ENCODE data around the gene GUCD1.
"Not testable (repeated sequence)": the region's sequence is repeated elsewhere in the genome, so short reads cannot be mapped to it uniquely, and the experiment has no call there.

GUCD1 gene

DNA sequence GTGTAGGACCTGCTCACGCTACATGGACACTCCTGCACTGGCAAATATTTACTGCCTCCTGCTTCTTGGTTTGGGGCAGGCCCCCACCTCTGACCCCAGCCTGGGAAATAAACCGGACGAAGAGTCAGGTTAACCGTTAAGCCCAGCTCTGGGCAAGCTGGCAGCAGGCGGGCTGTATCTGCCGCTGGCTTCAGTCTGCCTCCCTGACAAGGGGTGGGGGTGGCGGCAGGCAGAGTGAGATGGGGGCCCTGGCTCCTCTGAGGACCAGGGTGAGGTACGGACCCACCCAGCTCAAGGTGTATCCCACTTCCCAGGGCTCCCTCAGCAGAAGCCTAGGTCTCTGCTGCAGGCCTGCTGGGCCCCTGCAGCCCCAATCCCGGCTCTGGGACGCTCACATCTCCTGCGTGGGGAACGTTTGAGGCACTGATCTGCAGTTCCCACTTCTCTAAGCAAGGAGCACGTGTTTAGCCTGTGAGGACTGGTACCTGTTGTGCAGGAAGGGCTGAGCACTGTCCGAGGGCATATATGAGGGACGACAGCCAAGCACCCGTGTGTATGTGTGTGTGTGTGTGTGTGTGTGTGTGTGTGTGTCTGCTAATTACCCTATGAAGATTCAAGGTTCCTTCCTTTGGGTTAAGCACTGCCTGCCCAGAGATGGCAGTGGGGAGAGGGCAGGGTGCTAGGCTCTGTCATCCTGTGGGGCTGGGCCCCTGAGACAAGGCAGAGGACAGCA lies 39.1 kb upstream of the GUCD1 start:
- DNase-seq (no peak), ATAC-seq (replicated peaks) (no peak)
- no peaks in the 10 kb centered on the region for H3K9me3 Mint-ChIP-seq
- H3K27ac Mint-ChIP-seq: no peak overlapping the region
- peaks cover 0 to 22% of the 10 kb centered on the region in 2 donors for H3K27me3 Mint-ChIP-seq
- H3K4me1 Mint-ChIP-seq: peaks cover 3 to 9% of the 10 kb centered on the region in 2 donors
- H3K4me3 Mint-ChIP-seq: no peak overlapping the region
- no peaks in the 10 kb centered on the region for H3K36me3 Mint-ChIP-seq

DNA sequence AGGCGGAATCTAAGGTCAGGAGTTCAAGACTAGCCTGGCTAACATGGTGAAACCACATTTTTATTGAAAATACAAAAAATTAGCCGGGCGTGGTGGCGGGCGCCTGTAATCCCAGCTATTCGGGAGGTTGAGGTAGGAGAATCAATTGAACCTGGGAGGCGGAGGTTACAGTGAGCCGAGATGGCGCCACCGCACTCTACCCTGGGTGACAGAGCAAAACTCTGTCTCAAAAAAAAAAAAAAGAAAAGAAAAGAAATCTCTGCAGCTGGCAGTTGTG lies 38.6 kb upstream of the GUCD1 start:
- not testable (repeated sequence) for DNase-seq; H3K9me3 Mint-ChIP-seq; ATAC-seq (replicated peaks); H3K27ac Mint-ChIP-seq; H3K36me3 Mint-ChIP-seq
- Mint-ChIP-seq H3K4me3 (peak overlapping the region; percentile 72 to 87), H3K27me3 (peaks cover 0 to 22% of the 10 kb centered on the region in 2 donors), H3K4me1 (peaks cover 6 to 14% of the 10 kb centered on the region in 2 donors)

DNA sequence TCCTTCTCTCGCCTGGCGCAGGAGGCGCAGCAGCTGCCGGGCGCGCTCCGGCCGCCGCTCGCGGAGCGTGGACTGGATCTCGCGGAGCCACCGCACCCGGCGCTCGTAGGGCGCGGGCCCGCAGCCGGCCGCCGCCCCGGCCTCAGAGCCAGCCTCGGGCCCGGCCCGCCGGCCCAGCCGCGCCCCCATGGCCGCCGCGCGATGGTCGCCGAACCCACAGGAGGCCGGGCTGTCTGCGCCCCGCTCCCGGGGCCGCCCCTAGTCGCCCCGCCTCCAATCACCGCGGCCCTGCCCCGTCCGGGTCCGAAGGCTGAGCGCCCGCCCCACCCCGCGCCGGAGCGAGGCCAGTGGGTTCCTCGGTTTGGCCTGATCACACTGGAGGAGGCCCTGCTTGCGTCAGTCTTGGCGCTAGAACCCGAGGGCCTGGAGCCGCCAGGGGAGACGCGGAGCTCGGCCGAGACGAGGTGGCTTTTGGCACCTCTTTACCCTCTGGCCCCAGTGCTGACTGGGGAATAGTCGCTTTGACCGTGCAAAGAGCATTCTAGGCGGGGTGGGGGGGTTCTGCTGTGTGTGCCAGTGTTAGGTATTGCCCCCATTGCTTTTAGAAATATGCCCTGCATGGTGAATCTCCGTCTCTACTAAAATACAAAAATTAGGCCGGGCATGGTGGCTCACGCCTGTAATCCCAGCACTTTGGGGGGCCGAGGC lies 38.1 kb upstream of the GUCD1 start, which contains the start of gene LRRC75B:
Gene LRRC75B (minus strand): TSS at position 223 of the 708 bp plus-strand sequence. CDS start 34 bp downstream, at position 189.
- no peaks in the 10 kb centered on the region for H3K36me3 Mint-ChIP-seq
- ATAC-seq (replicated peaks) (peak; percentile 87 to 89), DNase-seq (peak; percentile 47)
- H3K27ac Mint-ChIP-seq: peak within 1 kb of the TSS; percentile 65
- H3K4me3 Mint-ChIP-seq: peak within 1 kb of the TSS; percentile 86 to 87
- peaks cover 0 to 22% of the 10 kb centered on the region in 2 donors for H3K27me3 Mint-ChIP-seq
- no peaks in the 10 kb centered on the region for H3K9me3 Mint-ChIP-seq
- peaks cover 6 to 14% of the 10 kb centered on the region in 2 donors for H3K4me1 Mint-ChIP-seq

DNA sequence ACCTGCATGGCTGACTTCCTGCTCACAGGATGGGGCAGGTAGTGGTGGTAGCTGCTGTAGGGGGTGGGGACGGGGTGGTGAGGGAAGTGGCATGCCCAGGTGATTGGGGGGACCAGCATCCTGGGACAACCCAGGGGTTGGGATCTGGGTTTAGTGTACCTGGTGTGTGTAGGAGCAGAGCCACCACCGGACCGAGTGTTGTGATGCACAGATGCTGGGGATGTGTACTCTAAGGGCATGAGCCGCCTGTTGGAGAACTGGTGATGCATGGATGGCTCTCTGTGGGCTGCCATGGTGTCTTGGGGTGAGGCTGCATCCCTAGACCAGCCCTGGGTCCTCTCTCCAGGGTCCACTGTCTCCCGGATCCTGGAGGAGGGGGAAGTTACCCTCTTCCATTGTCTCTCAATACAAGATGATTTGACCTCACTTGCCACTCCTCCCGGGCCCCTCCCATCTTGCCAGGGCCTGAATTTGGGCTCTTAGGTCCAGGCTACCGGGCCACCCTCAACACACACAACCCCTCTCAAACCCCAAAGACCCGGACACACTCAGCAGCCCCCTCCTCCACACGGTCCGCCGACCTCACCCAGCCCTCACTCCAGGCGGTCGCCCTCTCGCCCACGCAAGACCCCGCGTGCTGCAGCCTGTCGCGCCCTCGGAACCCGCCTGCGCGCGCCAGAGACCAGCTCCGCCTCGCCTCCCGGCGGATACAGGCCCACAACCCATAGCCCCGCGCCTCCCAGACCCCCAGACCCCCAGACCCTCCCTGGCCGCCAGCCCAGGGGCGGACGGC lies 37.3 kb upstream of the GUCD1 start:
- H3K4me1 Mint-ChIP-seq: peaks cover 6 to 14% of the 10 kb centered on the region in 2 donors
- peak overlapping the region; percentile 65 for H3K27ac Mint-ChIP-seq
- no peak for DNase-seq
- H3K9me3 Mint-ChIP-seq: no peaks in the 10 kb centered on the region
- ATAC-seq (replicated peaks): peak; percentile 15 to 28
- H3K4me3 Mint-ChIP-seq: peak overlapping the region; percentile 86 to 87
- H3K27me3 Mint-ChIP-seq: peaks cover 0 to 22% of the 10 kb centered on the region in 2 donors
- no peaks in the 10 kb centered on the region for H3K36me3 Mint-ChIP-seq

DNA sequence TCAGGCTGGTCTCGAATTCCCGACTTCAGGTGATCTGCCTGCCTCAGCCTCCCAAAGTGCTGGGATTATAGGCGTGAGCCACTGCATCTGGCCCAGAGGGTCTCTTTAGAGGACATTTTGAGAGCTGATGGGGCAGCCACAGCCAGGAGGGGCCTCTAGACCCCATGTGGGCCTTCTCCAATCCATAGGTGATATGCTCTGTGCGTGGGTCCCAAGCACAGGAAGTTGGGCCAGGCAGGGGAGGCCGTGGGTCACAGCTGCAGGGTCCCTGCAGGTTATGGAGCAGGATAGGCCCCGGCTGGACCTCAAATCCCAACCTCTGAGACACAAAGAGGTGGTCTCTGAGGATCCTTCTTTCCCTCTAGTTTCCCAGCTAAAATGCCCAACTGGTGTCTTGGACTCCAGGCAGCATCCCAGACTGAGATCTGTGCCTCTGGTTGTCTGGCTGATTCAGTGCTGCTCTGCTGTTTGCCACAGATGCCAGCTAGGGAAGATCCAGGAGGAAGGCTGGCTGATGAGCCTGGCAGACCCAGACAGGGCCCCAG lies 36.4 kb upstream of the GUCD1 start:
- Mint-ChIP-seq H3K9me3 (no peaks in the 10 kb centered on the region), H3K4me3 (no peak overlapping the region), H3K36me3 (no peaks in the 10 kb centered on the region), H3K27ac (no peak overlapping the region), H3K4me1 (peaks cover 6 to 14% of the 10 kb centered on the region in 2 donors), H3K27me3 (peaks cover 0 to 22% of the 10 kb centered on the region in 2 donors)
- DNase-seq (no peak), ATAC-seq (replicated peaks) (no peak)

DNA sequence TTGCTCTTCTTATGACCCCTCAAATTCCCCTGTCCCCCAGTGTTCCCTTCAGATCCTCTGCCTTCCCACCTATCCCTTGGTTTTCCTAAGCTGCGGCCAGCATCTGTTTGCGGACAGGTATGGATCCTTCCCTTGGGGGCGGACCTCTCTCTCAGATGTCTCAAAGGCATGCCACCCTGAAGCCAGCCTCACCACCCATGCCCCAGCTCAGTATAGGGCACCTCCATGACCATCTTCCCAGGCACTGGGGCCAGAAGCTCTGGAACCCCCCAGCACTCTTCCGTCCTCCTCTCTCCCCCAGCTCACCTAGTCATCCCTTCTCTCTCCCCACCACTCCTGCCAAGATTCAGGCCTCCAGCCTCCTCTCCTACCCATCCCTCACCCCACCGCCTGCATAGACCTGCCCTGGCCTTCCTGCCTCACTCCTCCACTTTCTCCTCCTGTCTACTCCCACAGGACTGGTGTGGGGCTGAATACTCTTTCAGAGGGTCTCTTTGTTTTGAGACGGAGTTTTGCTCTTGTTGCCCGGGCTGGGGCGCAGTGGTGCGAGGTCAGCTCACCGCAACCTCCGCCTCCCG lies 35.7 kb upstream of the GUCD1 start:
- Mint-ChIP-seq H3K4me1 (peaks cover 6 to 14% of the 10 kb centered on the region in 2 donors), H3K36me3 (no peaks in the 10 kb centered on the region), H3K9me3 (no peaks in the 10 kb centered on the region), H3K27ac (no peak overlapping the region), H3K27me3 (peaks cover 0 to 22% of the 10 kb centered on the region in 2 donors), H3K4me3 (no peak overlapping the region)
- DNase-seq (no peak), ATAC-seq (replicated peaks) (no peak)

DNA sequence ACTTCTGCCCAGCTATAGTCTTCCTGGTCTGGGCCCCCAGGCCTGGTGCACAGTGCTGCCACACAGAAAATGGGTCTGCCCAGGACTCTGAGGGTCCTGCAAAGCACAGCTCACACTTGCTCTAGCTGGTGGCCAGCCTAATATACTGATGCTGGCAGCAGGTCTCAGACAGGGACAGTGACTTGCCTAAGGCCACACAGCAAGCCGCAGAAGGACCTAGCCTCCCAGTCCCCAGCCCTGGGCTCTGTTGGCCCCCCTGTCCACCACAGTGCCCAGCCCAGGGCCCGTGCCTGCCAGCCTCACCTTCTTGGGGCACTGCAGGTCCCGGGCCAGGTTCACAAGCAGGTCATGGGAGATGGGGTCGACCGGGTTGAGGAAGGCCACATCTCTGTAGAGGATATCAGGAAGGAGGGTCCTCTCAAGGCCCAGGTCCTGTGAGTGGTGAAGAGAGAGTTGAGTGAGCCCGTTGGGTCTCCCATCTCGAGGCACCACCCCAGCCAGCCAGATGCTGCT lies 34.6 kb upstream of the GUCD1 start:
- H3K36me3 Mint-ChIP-seq: peaks cover 0 to 1% of the 10 kb centered on the region in 2 donors
- ATAC-seq (replicated peaks): no peak
- H3K27ac Mint-ChIP-seq: no peak overlapping the region
- H3K27me3 Mint-ChIP-seq: peaks cover 0 to 22% of the 10 kb centered on the region in 2 donors
- H3K9me3 Mint-ChIP-seq: no peaks in the 10 kb centered on the region
- peaks cover 6 to 14% of the 10 kb centered on the region in 2 donors for H3K4me1 Mint-ChIP-seq
- no peak for DNase-seq
- no peak overlapping the region for H3K4me3 Mint-ChIP-seq

DNA sequence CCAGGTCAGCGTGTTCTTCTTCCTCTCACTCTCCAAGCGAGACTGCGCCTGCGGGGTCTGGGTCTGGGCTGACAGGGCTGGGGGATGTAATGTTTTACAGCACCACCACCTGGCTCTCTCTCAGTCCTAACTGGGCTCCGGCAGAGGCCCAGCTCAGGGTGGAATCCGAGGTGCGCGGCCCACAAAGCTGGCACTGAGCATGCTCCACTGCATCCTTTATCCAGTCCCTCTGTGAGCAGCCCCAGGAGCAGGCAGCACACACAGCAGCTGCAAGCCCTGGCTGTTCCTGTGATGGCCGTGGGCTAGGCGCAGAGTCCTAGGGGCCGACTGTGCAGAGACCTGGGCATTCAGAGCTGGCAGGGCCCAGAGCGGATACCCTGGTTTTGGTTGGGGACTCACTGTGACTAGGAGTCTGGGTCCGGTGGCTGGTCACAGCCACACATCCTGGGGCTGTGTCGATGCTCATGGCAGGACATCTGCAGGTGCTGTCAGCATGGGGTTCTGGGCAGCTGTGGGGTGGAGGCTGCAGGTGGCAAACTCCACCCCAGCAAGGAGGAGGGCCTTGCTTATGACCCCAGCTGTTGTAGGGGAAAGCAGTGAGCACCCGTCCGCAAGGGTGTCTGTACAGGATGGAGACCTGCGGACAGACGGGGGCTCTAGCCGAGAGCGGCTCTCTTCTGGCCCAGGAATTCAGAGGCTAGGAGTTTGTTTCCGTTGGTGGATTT lies 34.0 kb upstream of the GUCD1 start:
- Mint-ChIP-seq H3K36me3 (peaks cover 0 to 1% of the 10 kb centered on the region in 2 donors), H3K4me3 (no peak overlapping the region), H3K27ac (no peak overlapping the region), H3K27me3 (peaks cover 0 to 22% of the 10 kb centered on the region in 2 donors), H3K4me1 (peaks cover 6 to 14% of the 10 kb centered on the region in 2 donors), H3K9me3 (no peaks in the 10 kb centered on the region)
- ATAC-seq (replicated peaks) (no peak), DNase-seq (no peak)

DNA sequence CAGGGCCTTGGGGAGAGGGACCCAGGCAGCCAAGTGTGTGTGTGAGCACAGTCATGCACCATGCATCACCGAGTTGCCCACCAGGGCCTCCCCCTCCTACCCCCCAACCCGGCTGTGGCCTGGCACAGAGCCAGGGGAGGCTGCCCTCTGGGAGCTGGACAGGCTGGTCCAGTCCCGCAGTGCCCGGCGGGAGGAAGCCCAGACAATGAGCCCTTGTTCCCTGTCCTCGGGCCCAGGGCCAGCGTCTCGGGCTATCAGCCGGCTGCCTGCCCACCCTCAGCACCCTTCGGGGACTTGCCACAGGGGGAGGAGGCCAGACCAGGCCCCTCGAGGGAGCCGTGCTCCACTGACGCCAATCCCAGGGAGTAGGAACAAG lies 33.4 kb upstream of the GUCD1 start:
- H3K9me3 Mint-ChIP-seq: no peaks in the 10 kb centered on the region

DNA sequence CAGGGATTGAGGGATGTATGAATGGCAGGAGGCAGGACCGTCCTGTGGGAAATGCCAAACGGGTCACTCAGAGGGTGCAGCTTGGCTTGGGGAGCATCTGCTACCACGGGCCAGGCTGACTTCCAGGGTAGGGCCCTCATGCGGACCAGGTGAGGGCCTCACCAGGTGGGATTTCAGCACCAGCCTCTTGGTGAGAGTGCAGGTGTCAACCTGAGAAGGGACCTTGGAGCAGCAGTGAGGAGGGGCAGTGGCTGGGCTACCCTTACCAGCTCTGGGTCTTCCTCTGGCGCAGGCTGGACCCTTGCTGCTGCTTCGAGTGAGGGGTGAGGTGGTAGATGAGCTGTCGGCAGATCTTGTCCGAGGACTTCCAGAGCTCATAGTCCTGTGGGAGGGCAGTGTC lies 33.0 kb upstream of the GUCD1 start:
- no peak for ATAC-seq (replicated peaks)
- Mint-ChIP-seq H3K9me3 (no peaks in the 10 kb centered on the region), H3K27me3 (peaks cover 0 to 22% of the 10 kb centered on the region in 2 donors), H3K27ac (no peak overlapping the region), H3K4me1 (peaks cover 6 to 14% of the 10 kb centered on the region in 2 donors), H3K4me3 (no peak overlapping the region), H3K36me3 (peaks cover 0 to 1% of the 10 kb centered on the region in 2 donors)
- no peak for DNase-seq

More for the DNA sequence above, 33.4 kb upstream of the GUCD1 start:
- ATAC-seq (replicated peaks): no peak
- Mint-ChIP-seq H3K27me3 (peaks cover 0 to 22% of the 10 kb centered on the region in 2 donors), H3K27ac (no peak overlapping the region), H3K4me3 (no peak overlapping the region), H3K36me3 (peaks cover 0 to 1% of the 10 kb centered on the region in 2 donors), H3K4me1 (peaks cover 6 to 14% of the 10 kb centered on the region in 2 donors)
- DNase-seq: no peak

DNA sequence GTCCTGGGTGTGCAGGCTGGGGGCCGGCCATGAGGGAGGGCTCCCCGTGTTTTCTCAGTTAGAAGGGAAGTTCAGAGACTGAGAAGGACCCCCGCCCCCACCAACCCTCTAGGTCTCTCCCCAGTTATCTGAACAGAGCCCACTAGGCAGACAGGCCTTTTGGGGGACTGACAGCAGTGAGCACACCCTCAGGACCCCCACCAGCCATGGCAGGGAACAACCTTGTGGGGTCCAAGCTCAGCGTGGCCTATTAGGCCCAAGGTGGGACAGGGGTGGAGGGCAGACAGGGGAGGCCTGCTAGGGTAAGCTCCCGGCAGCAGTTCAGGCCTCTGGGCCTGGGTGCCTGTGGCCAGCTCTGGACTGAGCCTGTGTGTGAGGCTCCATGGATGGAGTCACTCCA lies 32.3 kb upstream of the GUCD1 start:
- H3K9me3 Mint-ChIP-seq: no peaks in the 10 kb centered on the region
- H3K36me3 Mint-ChIP-seq: peaks cover 0 to 1% of the 10 kb centered on the region in 2 donors
- no peak overlapping the region for H3K4me3 Mint-ChIP-seq
- H3K27me3 Mint-ChIP-seq: peaks cover 0 to 19% of the 10 kb centered on the region in 2 donors
- no peak for DNase-seq
- no peak overlapping the region for H3K27ac Mint-ChIP-seq
- peaks cover 4 to 9% of the 10 kb centered on the region in 2 donors for H3K4me1 Mint-ChIP-seq
- no peak for ATAC-seq (replicated peaks)

DNA sequence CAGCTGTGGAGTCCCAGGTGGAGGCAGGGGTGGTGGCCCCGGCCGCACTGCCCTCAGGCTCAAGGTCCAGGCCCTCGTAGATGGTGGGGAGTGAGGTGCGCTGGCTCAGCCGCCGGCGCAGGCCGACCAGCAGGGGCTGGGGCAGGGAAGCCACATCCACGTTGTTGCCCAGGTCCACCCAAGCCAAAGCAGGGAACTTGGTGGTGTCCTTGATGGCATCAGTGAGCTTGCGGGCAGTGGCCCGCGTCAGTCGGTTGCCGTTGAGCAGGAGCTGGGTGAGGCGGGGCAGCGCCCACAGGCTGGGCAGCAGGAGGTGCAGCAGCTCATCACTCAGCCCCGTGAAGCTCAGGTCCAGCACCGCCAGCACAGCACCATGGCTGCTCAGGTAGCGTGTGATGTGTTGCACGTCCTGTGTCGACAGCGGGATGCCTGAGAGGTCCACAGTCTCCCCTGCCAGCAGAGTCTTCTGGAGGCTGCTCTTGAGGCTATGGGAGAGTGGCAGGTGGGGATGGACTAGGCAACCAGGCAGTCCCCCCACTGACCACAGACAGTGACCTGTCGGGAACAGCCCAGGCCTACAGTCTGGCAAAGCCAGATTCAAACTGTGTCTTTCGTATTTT lies 31.1 kb upstream of the GUCD1 start:
- no peak for ATAC-seq (replicated peaks)

DNA sequence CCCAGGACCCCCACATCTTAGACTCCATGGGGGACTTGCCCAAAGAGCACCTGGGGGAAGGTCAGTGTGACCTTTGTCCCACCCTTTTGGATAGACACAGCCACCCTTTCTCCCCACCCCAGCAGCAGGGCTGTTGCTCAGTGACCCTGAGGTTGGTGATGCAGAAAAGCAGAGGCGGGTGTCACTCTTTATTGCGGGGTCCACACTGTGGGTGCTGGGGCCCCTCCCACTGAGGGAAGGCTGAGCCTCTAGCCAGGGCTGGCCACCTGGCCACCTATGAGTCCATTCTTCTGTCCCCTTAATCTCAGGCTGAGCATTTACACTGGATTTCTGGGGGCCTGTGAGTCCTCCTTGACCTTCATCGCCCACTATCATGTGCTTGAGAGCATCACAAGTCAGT lies 30.5 kb upstream of the GUCD1 start:
- Mint-ChIP-seq H3K4me3 (no peak overlapping the region), H3K4me1 (peaks cover 4 to 7% of the 10 kb centered on the region in 2 donors), H3K9me3 (no peaks in the 10 kb centered on the region), H3K27ac (no peak overlapping the region), H3K27me3 (peaks cover 0 to under 1% of the 10 kb centered on the region in 2 donors), H3K36me3 (peaks cover 0 to 1% of the 10 kb centered on the region in 2 donors)
- DNase-seq (no peak), ATAC-seq (replicated peaks) (no peak)

More for the DNA sequence above, 31.1 kb upstream of the GUCD1 start:
- Mint-ChIP-seq H3K27ac (no peak overlapping the region), H3K36me3 (peaks cover 0 to 1% of the 10 kb centered on the region in 2 donors), H3K4me1 (peaks cover 4 to 7% of the 10 kb centered on the region in 2 donors), H3K9me3 (no peaks in the 10 kb centered on the region), H3K4me3 (no peak overlapping the region), H3K27me3 (peaks cover 0 to 6% of the 10 kb centered on the region in 2 donors)
- no peak for DNase-seq

All from stimulated activated naive B cell treated with anti-CD40 and anti-IgM and Interleukin-4, amounts not matched to agents 10 μg/mL and 1 μg/mL and 100 μg/mL, for 72 hours (primary cell).